IPS-18c (cell line): ENCODE data around the gene DDX39B.
"Not testable (repeated sequence)": the region's sequence is repeated elsewhere in the genome, so short reads cannot be mapped to it uniquely, and the experiment has no call there.

Experiments used
- H3K4me3 ChIP-seq: 2 replicates; pipeline ENCODE4 v1.7.0; 2013; ENCODE audit warnings: low read depth, mild to moderate bottlenecking, low read length, moderate library complexity; ENCODE audit not compliant: insufficient read depth
- H3K9me3 ChIP-seq: one replicate; pipeline ENCODE4 v1.6.1; 2013; ENCODE audit warnings: mild to moderate bottlenecking, low read length, moderate library complexity; ENCODE audit not compliant: control insufficient read depth, insufficient read depth

The DDX39B gene

GRCh38 chr6:31510007-31510406 is 31.8 kb downstream of the DDX39B start:
- Histone ChIP-seq H3K4me3 (no peak overlapping the region), H3K9me3 (no peaks in the 10 kb centered on the region)

- not testable (repeated sequence) for H3K4me3 ChIP-seq, H3K9me3 ChIP-seq
Measured at GRCh38 chr6:31509036-31509435, 32.8 kb downstream of the DDX39B start.

DNA sequence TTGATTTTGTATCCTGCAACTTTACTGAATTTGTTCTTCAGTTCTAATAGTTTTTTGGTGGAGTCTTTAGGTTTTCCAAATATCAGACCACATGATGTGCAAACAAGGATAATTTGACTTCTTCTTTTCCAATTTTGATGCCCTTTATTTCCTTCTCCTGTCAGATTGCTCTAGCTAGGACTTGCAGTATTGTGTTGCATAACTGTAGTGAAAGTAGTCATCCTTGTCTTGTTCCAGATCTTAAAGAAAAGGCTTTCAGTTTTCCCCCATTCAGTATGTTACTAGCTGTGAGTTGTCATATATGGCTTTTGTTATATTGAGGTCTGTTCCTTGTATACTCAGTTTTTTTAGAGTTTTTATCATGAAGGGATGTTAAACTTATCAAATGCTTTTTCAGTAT is 39.2 kb downstream of the DDX39B start:
- H3K4me3 ChIP-seq, result no peak overlapping the region

DNA sequence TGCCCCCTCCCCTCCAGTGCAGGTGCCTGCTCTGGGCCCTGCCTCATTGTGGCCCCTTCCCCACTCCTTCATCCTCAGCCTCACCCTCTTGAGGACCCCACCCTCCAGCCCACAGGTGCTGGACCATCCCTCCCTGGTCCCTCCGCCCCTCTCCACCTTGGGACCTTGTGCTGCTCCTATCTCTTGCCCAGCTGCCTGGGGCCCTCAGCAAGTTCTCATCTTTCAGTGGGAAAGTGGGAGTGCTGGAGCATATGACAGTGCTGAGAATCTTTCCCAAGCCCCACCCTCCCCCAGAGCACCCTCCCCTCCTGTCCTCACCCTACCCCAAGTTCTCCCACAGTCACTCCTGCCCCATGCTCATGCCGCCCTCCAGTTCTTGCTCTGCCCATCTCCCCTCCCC is 42.2 kb downstream of the DDX39B start:
- not testable (repeated sequence) for H3K9me3 ChIP-seq, H3K4me3 ChIP-seq

More for the DNA sequence above, 39.2 kb downstream of the DDX39B start:
- H3K9me3 ChIP-seq, result no peaks in the 10 kb centered on the region

DNA sequence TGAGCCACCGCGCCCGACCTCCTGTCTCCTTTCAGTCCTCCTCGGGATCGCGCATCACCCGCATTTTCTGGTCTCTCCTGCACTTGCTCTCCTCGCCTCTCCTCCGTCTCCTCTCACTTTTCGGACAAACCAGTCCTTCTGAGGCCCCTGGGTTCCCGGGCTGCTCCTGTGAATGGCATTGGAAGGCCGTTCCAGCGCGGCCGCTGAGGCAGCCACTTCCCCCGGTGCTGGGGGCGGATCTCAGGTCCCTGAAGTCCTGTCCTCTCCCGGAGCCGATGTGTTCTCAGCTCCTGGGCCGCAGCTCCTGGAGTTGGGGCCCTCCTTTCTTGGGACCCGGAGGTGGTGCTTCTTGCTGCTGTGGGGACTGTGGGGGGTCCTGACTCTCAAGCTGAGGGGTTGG is 43.1 kb downstream of the DDX39B start:
- no peaks in the 10 kb centered on the region for H3K9me3 ChIP-seq
- H3K4me3 ChIP-seq, result peak overlapping the region; percentile 62

GRCh38 chr6:31497531-31498476 is 44.0 kb downstream of the DDX39B start, which contains the start of gene MICB:
MICB (plus strand) TSS chr6:31498145; CDS start chr6:31498194, 49 bp downstream.
- H3K9me3 ChIP-seq, result no peaks in the 10 kb centered on the region

GRCh38 chr6:31496826-31497225 is 45.0 kb downstream of the DDX39B start:
- not testable (repeated sequence) for H3K4me3 ChIP-seq, H3K9me3 ChIP-seq

More at GRCh38 chr6:31497531-31498476, 44.0 kb downstream of the DDX39B start, which contains the start of gene MICB:
- peak within 1 kb of the TSS; percentile 77 for H3K4me3 ChIP-seq

GRCh38 chr6:31495580-31495979 is 46.2 kb downstream of the DDX39B start:
- H3K9me3 ChIP-seq, result no peaks in the 10 kb centered on the region
- peak overlapping the region; percentile 66; the same call in 1 of the 2 replicates for H3K4me3 ChIP-seq

DNA sequence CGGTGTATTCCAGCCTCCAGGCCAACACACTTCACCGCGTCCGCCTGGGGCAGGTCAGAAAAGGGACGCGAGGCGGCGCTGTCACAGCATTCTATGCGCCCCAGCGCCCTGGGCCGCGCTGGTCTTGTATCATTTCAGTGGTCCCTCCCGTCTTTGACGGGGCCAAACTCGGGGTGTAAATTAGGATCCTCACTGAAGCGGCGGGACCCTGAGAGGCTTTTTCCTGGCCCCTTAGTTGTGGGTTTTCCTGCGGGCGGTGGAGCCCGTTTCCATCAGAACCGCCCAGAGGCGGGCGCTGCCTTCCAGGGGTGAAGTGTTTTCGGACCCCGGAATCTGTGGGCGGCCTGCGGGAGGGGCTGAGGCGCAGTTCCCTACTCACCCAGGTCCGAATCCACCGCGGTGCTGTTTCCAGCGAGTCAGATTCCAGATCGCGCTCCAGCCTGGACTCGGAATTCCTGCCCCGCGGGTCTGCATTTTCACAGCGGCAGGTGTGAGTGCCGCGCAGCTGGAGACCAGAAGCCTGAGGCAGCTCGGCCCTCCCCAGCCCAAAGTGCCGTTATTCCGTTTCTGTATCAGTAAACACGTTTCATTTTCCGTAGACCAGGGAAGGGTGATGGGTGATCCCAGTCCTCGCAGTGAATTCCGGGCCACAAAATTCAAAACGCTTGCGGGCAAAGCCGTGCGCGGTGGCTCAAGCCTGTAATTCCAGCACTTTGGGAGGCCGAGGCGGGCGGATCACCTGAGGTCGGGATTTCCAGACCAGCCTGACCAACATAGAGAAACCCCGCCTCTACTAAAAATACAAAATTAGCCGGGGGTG is 47.7 kb downstream of the DDX39B start:
- peak overlapping the region; percentile 66 for H3K4me3 ChIP-seq
- H3K9me3 ChIP-seq, result no peaks in the 10 kb centered on the region

GRCh38 chr6:31493550-31493874 is 48.3 kb downstream of the DDX39B start:
- not testable (repeated sequence) for H3K4me3 ChIP-seq

GRCh38 chr6:31490115-31490873 is 51.5 kb downstream of the DDX39B start:
- peaks cover 4% of the 10 kb centered on the region for H3K9me3 ChIP-seq
- H3K4me3 ChIP-seq, result no peak overlapping the region

More at GRCh38 chr6:31493550-31493874, 48.3 kb downstream of the DDX39B start:
- not testable (repeated sequence) for H3K9me3 ChIP-seq

GRCh38 chr6:31489086-31489485 is 52.7 kb downstream of the DDX39B start:
- no peak overlapping the region for H3K4me3 ChIP-seq
- peaks cover 4% of the 10 kb centered on the region for H3K9me3 ChIP-seq

- not testable (repeated sequence) for H3K9me3 ChIP-seq, H3K4me3 ChIP-seq
Measured at GRCh38 chr6:31487674-31488073, 54.1 kb downstream of the DDX39B start.

DNA sequence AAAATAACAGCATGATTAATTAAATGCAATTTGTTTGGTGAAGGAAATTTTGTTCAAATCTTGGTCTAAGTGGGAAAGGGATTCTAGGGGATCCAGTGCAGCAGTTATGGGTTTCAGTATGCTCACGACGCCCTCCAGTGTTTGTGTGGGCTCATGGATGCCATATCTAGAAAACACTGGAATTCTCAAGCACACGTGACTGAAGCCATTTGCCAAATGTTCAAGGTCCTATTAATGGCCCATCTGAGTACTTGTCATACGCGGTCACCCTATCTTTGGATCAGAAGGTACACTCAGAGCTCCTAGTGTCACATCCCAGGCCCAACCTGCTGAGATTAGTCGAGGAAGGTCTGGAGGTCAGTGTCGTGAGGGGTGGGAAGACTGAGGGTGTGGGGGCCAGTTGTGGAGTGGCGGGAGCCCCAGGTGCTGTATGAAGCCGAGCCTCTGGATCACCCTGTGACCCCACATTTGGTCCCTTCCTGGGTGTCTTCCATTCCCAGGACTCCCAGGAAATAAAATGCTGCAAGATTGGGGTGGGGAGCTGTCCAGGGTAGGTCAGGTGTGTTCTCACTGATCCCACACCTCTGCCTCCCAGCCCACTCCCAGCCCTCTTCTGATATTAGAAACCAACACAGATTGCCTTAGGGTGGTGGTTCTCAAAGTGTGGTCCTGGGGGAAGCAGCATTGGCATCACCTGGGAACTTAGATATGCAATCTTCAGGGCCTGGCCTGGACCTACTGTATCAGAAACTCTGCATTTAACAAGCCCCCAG is 55.6 kb downstream of the DDX39B start:
- not testable (repeated sequence) for H3K4me3 ChIP-seq, H3K9me3 ChIP-seq

DNA sequence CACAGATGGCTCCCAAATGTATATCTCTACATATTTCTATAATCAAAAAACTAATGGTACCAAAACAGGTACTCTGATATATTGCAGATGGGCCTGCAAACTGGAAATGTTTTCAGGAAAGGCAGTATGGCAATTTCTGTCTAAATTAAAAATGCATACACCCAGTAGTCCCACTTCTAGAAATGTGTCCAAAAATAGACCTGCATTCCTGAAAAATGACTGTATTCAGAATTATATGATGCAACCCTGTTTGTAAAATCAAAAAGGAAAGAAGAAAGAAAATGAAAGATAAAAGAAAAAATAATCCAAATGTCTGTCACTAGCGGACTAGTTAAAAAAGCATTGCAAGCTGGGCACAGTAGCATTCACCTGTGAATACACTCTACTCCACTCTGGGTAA is 56.7 kb downstream of the DDX39B start:
- H3K4me3 ChIP-seq, result no peak overlapping the region
- peaks cover 4% of the 10 kb centered on the region for H3K9me3 ChIP-seq

- Histone ChIP-seq H3K4me3 (no peak overlapping the region), H3K9me3 (peaks cover 4% of the 10 kb centered on the region)
Measured at GRCh38 chr6:31483392-31483791, 58.4 kb downstream of the DDX39B start.

GRCh38 chr6:31480574-31480973 is 61.2 kb downstream of the DDX39B start:
- Histone ChIP-seq H3K9me3 (no peaks in the 10 kb centered on the region), H3K4me3 (no peak overlapping the region)
